B cell (primary cell): ENCODE data around the gene ZER1. TPM values are rescaled to one million over a fixed set of nuclear protein-coding genes. Genes with fewer than 3 reads are reported as not detected.

Source experiments
- ATAC-seq: fragments of 200-7000 bp; cut with Tn5 transposase; one replicate; pipeline ENCODE4 v1.10.0; 2021; ENCODE audit warnings: low read depth, mild to moderate bottlenecking, moderate number of reproducible peaks, moderate library complexity
- CTCF ChIA-PET: fragments of 350-600 bp; sonication (Branson Sonifier 250); formaldehyde crosslinking; loops from one replicate; lab custom pipeline; 2021; ENCODE audit warnings: antibody characterized with exemption, inconsistent platforms; lab: Charles Lee
- POLR2A ChIA-PET: fragments of 350-600 bp; sonication (Branson Sonifier 250); formaldehyde crosslinking; loops from one replicate; lab custom pipeline; 2021; ENCODE audit warnings: antibody characterized with exemption; lab: Charles Lee
- DNase-seq: peaks from one replicate; pipeline ENCODE4 v3.0.0; 2013
- H2AFZ ChIP-seq: 2 replicates; pipeline ENCODE4 v1.6.1; 2012; ENCODE audit warnings: mild to moderate bottlenecking, low read depth, low read length; ENCODE audit not compliant: insufficient read depth, poor library complexity, severe bottlenecking
- H3K27ac ChIP-seq, 2 donors: 1 replicate in 1 of 2; 2 replicates in 1 of 2; pipeline ENCODE4 v1.5.1; 2012 to 2013; ENCODE audit warnings: low read length in 2 of 2, mild to moderate bottlenecking in 2 of 2, moderate library complexity in 1 of 2
- H3K27me3 ChIP-seq, 4 experiments: fragments of 200-600 bp in 1 of 4; sonication (generic) in 1 of 4; replicated peaks in 1 of 4; 1 replicate in 2 of 4; 2 replicates in 2 of 4; pipeline versions ENCODE4 v1.6.1 to v1.7.0; 2013 to 2016; ENCODE audit warnings: low read length in 3 of 4, mild to moderate bottlenecking in 2 of 4, mixed read lengths in 1 of 4, moderate library complexity in 1 of 4; ENCODE audit not compliant: insufficient read depth in 4 of 4, control insufficient read depth in 3 of 4; ENCODE audit errors: control extremely low read depth in 1 of 4
- H3K36me3 ChIP-seq, 2 experiments: replicated peaks in 1 of 2; 1 replicate in 1 of 2; 2 replicates in 1 of 2; pipeline versions ENCODE4 v1.6.1 to v1.7.1; 2013; ENCODE audit warnings: low read length in 1 of 2; ENCODE audit not compliant: insufficient read depth in 2 of 2, control insufficient read depth in 1 of 2; ENCODE audit errors: control extremely low read depth in 1 of 2, extremely low read depth in 1 of 2
- H3K4me1 ChIP-seq, 2 donors: fragments of 200-600 bp in 1 of 2; sonication (generic) in 1 of 2; 1 replicate in 1 of 2; 2 replicates in 1 of 2; pipeline versions ENCODE4 v1.5.1 to v1.6.1; 2013 to 2017; ENCODE audit warnings: low read length in 2 of 2; ENCODE audit not compliant: control insufficient read depth in 2 of 2, insufficient read depth in 2 of 2
- H3K4me2 ChIP-seq: replicated peaks from 2 replicates; pipeline ENCODE3; 2012; ENCODE audit warnings: mild to moderate bottlenecking, low read depth, low read length; ENCODE audit not compliant: poor library complexity, severe bottlenecking
- H3K4me3 ChIP-seq, 5 experiments: fragments of 200-600 bp in 1 of 5; sonication (generic) in 1 of 5; 1 replicate in 3 of 5; 2 replicates in 2 of 5; pipeline versions ENCODE4 v1.5.1 to v1.7.0; 2011 to 2016; ENCODE audit warnings: low read length in 4 of 5, mild to moderate bottlenecking in 4 of 5, low read depth in 2 of 5, control low read depth in 1 of 5, moderate library complexity in 1 of 5; ENCODE audit not compliant: insufficient read depth in 1 of 5; ENCODE audit errors: control extremely low read depth in 1 of 5, extremely low read depth in 1 of 5
- H3K79me2 ChIP-seq: fragments of 200-600 bp; sonication (generic); one replicate; pipeline ENCODE4 v1.6.0; 2016; ENCODE audit warnings: low read length; ENCODE audit not compliant: control insufficient read depth, insufficient read depth
- H3K9ac ChIP-seq: fragments of 200-600 bp; sonication (generic); 2 replicates; pipeline ENCODE4 v1.6.1; 2017; ENCODE audit warnings: mild to moderate bottlenecking, low read length, moderate library complexity
- H3K9me3 ChIP-seq, 3 donors: one replicate each; pipeline versions ENCODE4 v1.6.1 to v1.7.1; 2013; ENCODE audit warnings: low read length in 2 of 3; ENCODE audit not compliant: control insufficient read depth in 2 of 3, insufficient read depth in 1 of 3; ENCODE audit errors: control extremely low read depth in 1 of 3
- H4K20me1 ChIP-seq: 2 replicates; pipeline ENCODE4 v1.6.0; 2012; ENCODE audit warnings: mild to moderate bottlenecking, low read length; ENCODE audit not compliant: insufficient read depth, control insufficient read depth, poor library complexity, severe bottlenecking
- H3K27ac Mint-ChIP-seq: one replicate; pipeline ENCODE4 v1.8.0; 2021; ENCODE audit warnings: mixed read lengths
- H3K27me3 Mint-ChIP-seq: one replicate; pipeline ENCODE4 v1.8.0; 2021; ENCODE audit warnings: mixed read lengths
- H3K4me1 Mint-ChIP-seq: one replicate; pipeline ENCODE4 v1.8.0; 2021; ENCODE audit warnings: mixed read lengths
- H3K4me3 Mint-ChIP-seq: one replicate; pipeline ENCODE4 v1.8.0; 2021; ENCODE audit warnings: mixed read lengths
- H3K9me3 Mint-ChIP-seq: one replicate; pipeline ENCODE4 v1.8.0; 2022; ENCODE audit warnings: mixed read lengths; ENCODE audit not compliant: insufficient read depth
- EZH2 ChIP-seq: IDR thresholded peaks from 2 replicates; pipeline ENCODE4 v1.6.1; 2012; ENCODE audit warnings: borderline replicate concordance, low read depth, mild to moderate bottlenecking, moderate library complexity, low read length; ENCODE audit not compliant: insufficient read depth, poor library complexity, severe bottlenecking
- WGBS: methylation state at CpG from one replicate; pipeline ENCODE4 v1.1.5; 2013; ENCODE audit warnings: missing lambda C conversion rate; ENCODE audit not compliant: insufficient coverage; 5-methylcytosine and 5-hydroxymethylcytosine counted together
- intact Hi-C: fragments of 100-400 bp; cut with micrococcal nuclease; formaldehyde crosslinking; loops from one replicate; pipeline ENCODE4 v1.10.0; 2022
- polyA plus RNA-seq: library from polyadenylated mRNA; depleted of rRNA; stranded (reverse); fragments of >200 nt; gene quantifications from 2 replicates; pipeline ENCODE4 v1.2.3, GENCODE V29; 2012
- total RNA-seq, 2 donors: library from RNA; stranded (reverse); fragments of 120-200 nt in 1 of 2; gene quantifications; 1 replicate in 1 of 2; 2 replicates in 1 of 2; pipeline versions ENCODE4 v1.2.3 to v1.2.4, GENCODE V29; 2013 to 2022
- TF ChIP-seq, protein P1 (sequence below): fragments of 200-600 bp; IDR thresholded peaks from one replicate; pipeline ENCODE4 v1.8.0; 2022; ENCODE audit warnings: antibody characterized with exemption, mild to moderate bottlenecking

Gene ZER1
- total and polyA plus RNA-seq, 2 donors (not counting 1 experiment from before 2014, with no cell fraction given): 26.9 to 42.2 TPM

DNA sequence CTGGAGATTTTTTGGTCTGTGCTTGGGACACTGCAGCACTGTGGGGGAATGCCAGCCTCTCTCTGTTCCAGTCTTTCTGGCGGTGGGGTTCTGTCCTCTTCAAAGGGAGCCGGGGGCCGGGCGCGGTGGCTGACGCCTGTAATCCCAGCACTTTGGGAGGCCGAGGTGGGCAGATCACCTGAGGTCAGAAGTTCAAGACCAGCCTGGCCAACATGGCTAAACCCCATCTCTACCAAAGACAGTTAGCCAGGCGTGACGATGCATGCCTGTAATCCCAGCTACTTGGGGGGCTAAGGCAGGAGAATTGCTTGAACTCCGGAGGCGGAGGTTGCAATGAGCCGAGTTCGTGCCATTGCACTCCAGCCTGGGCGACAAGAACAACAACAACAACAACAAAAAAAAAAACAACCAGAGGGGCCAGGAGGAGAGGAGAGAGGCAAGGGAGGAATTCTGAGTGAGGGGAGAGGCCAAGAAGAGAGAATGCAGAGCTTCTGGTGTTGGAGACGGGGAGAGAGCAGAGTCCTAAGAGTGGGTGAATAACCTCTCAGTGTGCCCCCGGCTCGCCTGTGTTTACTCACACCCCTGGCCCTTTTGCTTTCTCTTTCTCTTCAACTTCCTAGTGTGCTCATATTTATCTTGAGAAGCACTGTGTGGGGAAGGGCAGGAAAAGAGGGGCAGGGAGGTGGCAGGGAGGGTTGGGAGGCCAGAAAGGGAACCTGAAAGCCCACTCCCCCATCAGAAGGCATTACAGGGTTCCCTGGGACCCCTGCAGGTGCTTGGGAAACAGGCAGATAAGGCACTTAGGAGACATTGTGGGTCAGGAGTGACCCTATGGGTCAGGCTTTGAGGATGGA lies 85.9 kb downstream of the ZER1 start:
- H3K4me1 Mint-ChIP-seq: peaks cover 59% of the 10 kb centered on the region
- peaks cover 0 to 6% of the 10 kb centered on the region in 2 experiments for H3K36me3 ChIP-seq
- peaks cover 18% of the 10 kb centered on the region for H4K20me1 ChIP-seq
- H3K4me3 ChIP-seq: peak overlapping the region; percentile 41 to 99 (median 85)
- no peaks in the 10 kb centered on the region for H3K27me3 ChIP-seq
- no peak for TF ChIP-seq EZH2
- TF ChIP-seq, protein P1, sequence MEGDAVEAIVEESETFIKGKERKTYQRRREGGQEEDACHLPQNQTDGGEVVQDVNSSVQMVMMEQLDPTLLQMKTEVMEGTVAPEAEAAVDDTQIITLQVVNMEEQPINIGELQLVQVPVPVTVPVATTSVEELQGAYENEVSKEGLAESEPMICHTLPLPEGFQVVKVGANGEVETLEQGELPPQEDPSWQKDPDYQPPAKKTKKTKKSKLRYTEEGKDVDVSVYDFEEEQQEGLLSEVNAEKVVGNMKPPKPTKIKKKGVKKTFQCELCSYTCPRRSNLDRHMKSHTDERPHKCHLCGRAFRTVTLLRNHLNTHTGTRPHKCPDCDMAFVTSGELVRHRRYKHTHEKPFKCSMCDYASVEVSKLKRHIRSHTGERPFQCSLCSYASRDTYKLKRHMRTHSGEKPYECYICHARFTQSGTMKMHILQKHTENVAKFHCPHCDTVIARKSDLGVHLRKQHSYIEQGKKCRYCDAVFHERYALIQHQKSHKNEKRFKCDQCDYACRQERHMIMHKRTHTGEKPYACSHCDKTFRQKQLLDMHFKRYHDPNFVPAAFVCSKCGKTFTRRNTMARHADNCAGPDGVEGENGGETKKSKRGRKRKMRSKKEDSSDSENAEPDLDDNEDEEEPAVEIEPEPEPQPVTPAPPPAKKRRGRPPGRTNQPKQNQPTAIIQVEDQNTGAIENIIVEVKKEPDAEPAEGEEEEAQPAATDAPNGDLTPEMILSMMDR: no peak
- peak overlapping the region; percentile 96 for H3K27ac Mint-ChIP-seq
- H3K4me1 ChIP-seq: peaks cover 50 to 73% of the 10 kb centered on the region in 2 donors
- H3K27me3 Mint-ChIP-seq: no peaks in the 10 kb centered on the region
- ATAC-seq (no peak), DNase-seq (peak; percentile 67)
- peak overlapping the region; percentile 93 for H3K4me2 ChIP-seq
- H3K27ac ChIP-seq: peak overlapping the region; percentile 94
- H3K9me3 Mint-ChIP-seq: no peaks in the 10 kb centered on the region
- POLR2A ChIA-PET: interaction anchor here (0.7 to 1.8 kb wide), 3 partner anchors 10 to 41 kb away, joined by 3 to 7 read pairs (median 5); partner anchors contain the start of gene DYNC2I2
- WGBS: 33% methylated on average over 10 of the region's 17 CpGs
- peaks cover 78% of the 10 kb centered on the region for H3K79me2 ChIP-seq
- intact Hi-C loops: loop anchor here (2.0 to 5.0 kb wide), 3 partner anchors 39 to 261 kb away; partner anchors contain the start of genes DOLK, NUP188 and ODF2
- H2AFZ ChIP-seq: peak overlapping the region; percentile 73
- H3K4me3 Mint-ChIP-seq: peak overlapping the region; percentile 98
- H3K9me3 ChIP-seq: peaks cover 0 to 11% (median 0%) of the 10 kb centered on the region in 3 donors
- H3K9ac ChIP-seq: peak overlapping the region; percentile 94
- CTCF ChIA-PET: interaction anchor here (1.5 kb wide), 1 partner anchor 9 kb away, joined by 4 read pairs; no protein-coding TSS in a partner anchor
